ENCODE measurements around the gene MTA2.

DNA sequence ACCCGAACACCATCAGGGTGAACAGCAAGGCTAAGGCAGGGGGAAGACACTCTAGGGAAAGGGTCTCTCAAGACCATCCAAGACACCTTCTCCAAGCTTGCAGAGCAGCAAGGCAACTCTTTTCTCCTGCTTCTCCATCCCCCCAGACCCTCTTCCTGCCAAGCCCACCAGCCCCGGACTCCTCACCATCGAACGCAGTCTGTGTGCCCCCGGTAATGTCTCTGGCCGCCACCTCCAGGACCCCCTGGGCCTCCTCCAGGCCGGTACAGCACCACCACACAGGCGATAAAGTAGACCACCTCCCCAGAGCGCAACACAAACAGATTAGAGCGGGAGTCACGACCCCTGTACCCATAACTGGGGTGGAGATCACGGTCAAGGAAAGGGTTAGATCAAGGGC is 7.1 kb upstream of the MTA2 start:
- TF ChIP-seq POLR2A (IDR thresholded peaks at IDR 0.05), result no peak
- TF ChIP-seq, protein P1, sequence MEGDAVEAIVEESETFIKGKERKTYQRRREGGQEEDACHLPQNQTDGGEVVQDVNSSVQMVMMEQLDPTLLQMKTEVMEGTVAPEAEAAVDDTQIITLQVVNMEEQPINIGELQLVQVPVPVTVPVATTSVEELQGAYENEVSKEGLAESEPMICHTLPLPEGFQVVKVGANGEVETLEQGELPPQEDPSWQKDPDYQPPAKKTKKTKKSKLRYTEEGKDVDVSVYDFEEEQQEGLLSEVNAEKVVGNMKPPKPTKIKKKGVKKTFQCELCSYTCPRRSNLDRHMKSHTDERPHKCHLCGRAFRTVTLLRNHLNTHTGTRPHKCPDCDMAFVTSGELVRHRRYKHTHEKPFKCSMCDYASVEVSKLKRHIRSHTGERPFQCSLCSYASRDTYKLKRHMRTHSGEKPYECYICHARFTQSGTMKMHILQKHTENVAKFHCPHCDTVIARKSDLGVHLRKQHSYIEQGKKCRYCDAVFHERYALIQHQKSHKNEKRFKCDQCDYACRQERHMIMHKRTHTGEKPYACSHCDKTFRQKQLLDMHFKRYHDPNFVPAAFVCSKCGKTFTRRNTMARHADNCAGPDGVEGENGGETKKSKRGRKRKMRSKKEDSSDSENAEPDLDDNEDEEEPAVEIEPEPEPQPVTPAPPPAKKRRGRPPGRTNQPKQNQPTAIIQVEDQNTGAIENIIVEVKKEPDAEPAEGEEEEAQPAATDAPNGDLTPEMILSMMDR (IDR thresholded peaks at IDR 0.05), result no peak

Measured in sigmoid colon (tissue), 3 donors.